HCT116 (cell line): Measurements from ENCODE around the gene CFAP92.
A peak's percentile ranks its signal among the peaks of the same experiment; 100 is the strongest.

ENCODE experiments used
- CEBPB ChIP-seq: IDR thresholded peaks from 2 replicates; pipeline ENCODE4 v1.6.1; 2012; ENCODE audit warnings: low read depth
- CTCF ChIP-seq, 3 experiments: fragments of 200-600 bp in 1 of 3; sonication (generic) in 1 of 3; IDR thresholded peaks in 2 of 3; conservative IDR thresholded peaks in 1 of 3; 2 replicates each; pipeline ENCODE4 v1.5.1; 2012 to 2017; ENCODE audit warnings: low read depth in 2 of 3, low read length in 2 of 3, antibody characterized with exemption in 1 of 3, borderline replicate concordance in 1 of 3, control low read depth in 1 of 3, mild to moderate bottlenecking in 1 of 3, mixed read lengths in 1 of 3, mixed run types in 1 of 3, moderate library complexity in 1 of 3; ENCODE audit not compliant: insufficient read depth in 1 of 3
- ELF1 ChIP-seq: IDR thresholded peaks from 2 replicates; pipeline ENCODE4 v1.6.1; 2012; ENCODE audit warnings: low read depth, borderline replicate concordance
- EZH2 ChIP-seq: fragments of 200-600 bp; sonication (generic); IDR thresholded peaks from 2 replicates; pipeline ENCODE4 v1.6.1; 2017; ENCODE audit warnings: antibody characterized with exemption, mixed run types
- JUND ChIP-seq: IDR thresholded peaks from 2 replicates; pipeline ENCODE4 v1.6.1; 2012
- MAX ChIP-seq: IDR thresholded peaks from 2 replicates; pipeline ENCODE4 v1.6.1; 2012
- POLR2A ChIP-seq: IDR thresholded peaks from 2 replicates; pipeline ENCODE4 v1.7.0; 2011; ENCODE audit warnings: borderline replicate concordance; ENCODE audit not compliant: insufficient read depth, insufficient read length; ENCODE audit errors: extremely low read depth
- POLR2AphosphoS5 ChIP-seq: IDR thresholded peaks from 2 replicates; pipeline ENCODE4 v1.6.1; 2011; ENCODE audit warnings: mild to moderate bottlenecking, low read depth, low read length, moderate library complexity
- RAD21 ChIP-seq: IDR thresholded peaks from 2 replicates; pipeline ENCODE4 v1.6.1; 2012; ENCODE audit warnings: low read depth, mild to moderate bottlenecking
- REST ChIP-seq: IDR thresholded peaks from 2 replicates; pipeline ENCODE4 v1.6.1; 2012; ENCODE audit warnings: low read depth
- SRF ChIP-seq: IDR thresholded peaks from 2 replicates; pipeline ENCODE4 v1.6.1; 2012; ENCODE audit warnings: low read depth
- TCF7L2 ChIP-seq: IDR thresholded peaks from 2 replicates; pipeline ENCODE4 v1.7.0; 2011; ENCODE audit warnings: borderline replicate concordance, inconsistent platforms; ENCODE audit not compliant: insufficient read depth, insufficient read length; ENCODE audit errors: extremely low read depth
- YY1 ChIP-seq: IDR thresholded peaks from 2 replicates; pipeline ENCODE4 v1.6.1; 2011; ENCODE audit warnings: low read length, low read depth, moderate library complexity, mild to moderate bottlenecking; ENCODE audit not compliant: insufficient replicate concordance; ENCODE audit errors: extremely low read depth
- ZNF274 ChIP-seq: fragments of 200-500 bp; sonication (Bioruptor generic); IDR thresholded peaks from 2 replicates; pipeline ENCODE4 v1.6.1; 2014; ENCODE audit warnings: mild to moderate bottlenecking, low read depth, low read length, inconsistent platforms

GRCh38 chr3:128878556-128879124 is 115.2 kb downstream of the CFAP92 start:
- TF ChIP-seq YY1 (no peak), ZNF274 (no peak), ELF1 (no peak), RAD21 (no peak), MAX (no peak), CTCF (IDR thresholded peaks at IDR 0.05 in 2 of 3, conservative IDR thresholded peaks at IDR 0.05 in 1 of 3; ENCODE audit: borderline replicate concordance in 1 of 3, insufficient read depth in 1 of 3, low read depth in 2 of 3, low read length in 2 of 3) (no peak), POLR2A (peak; percentile 18), SRF (no peak), EZH2 (no peak), CEBPB (no peak), JUND (no peak), TCF7L2 (no peak), REST (no peak), POLR2AphosphoS5 (peak; percentile 20; the same call in 1 of the 2 replicates)
